Stromal cell of bone marrow (primary cell): ENCODE results near the gene TSC22D2.
"Not testable (repeated sequence)": the region's sequence is repeated elsewhere in the genome, so short reads cannot be mapped to it uniquely, and the experiment has no call there.

Source experiments
- DNase-seq: peaks from one replicate; pipeline ENCODE4 v3.0.0-alpha.2; 2012; ENCODE audit warnings: low read depth

Gene TSC22D2

GRCh38 chr3:150449169-150449721 lies 41.1 kb downstream of the TSC22D2 start:
- DNase-seq, result no peak

- DNase-seq, result no peak
These were observed 42.8 kb downstream of the TSC22D2 start for GRCh38 chr3:150450916-150451315.

- DNase-seq, result no peak
These were observed 43.4 kb downstream of the TSC22D2 start for GRCh38 chr3:150451329-150452048.

GRCh38 chr3:150453353-150453752 lies 45.3 kb downstream of the TSC22D2 start:
- DNase-seq, result no peak

- no peak for DNase-seq
These were observed 46.0 kb downstream of the TSC22D2 start for GRCh38 chr3:150454085-150454484.

GRCh38 chr3:150454622-150455021 lies 46.5 kb downstream of the TSC22D2 start:
- DNase-seq, result no peak

GRCh38 chr3:150455341-150455740 lies 47.2 kb downstream of the TSC22D2 start:
- DNase-seq, result no peak

GRCh38 chr3:150458001-150458400 lies 49.9 kb downstream of the TSC22D2 start:
- no peak for DNase-seq

- DNase-seq, result no peak
These were observed 52.4 kb downstream of the TSC22D2 start for GRCh38 chr3:150460484-150460883.

GRCh38 chr3:150461399-150461798 lies 53.3 kb downstream of the TSC22D2 start:
- no peak for DNase-seq

- DNase-seq, result no peak
These were observed 54.0 kb downstream of the TSC22D2 start for GRCh38 chr3:150462108-150462507.

- DNase-seq, result no peak
These were observed 56.6 kb downstream of the TSC22D2 start for GRCh38 chr3:150464684-150465083.

- no peak for DNase-seq
These were observed 59.3 kb downstream of the TSC22D2 start for GRCh38 chr3:150467381-150467780.

GRCh38 chr3:150469031-150469930 lies 61.2 kb downstream of the TSC22D2 start:
- peak; percentile 84 for DNase-seq

GRCh38 chr3:150469931-150470740 lies 62.0 kb downstream of the TSC22D2 start:
- no peak for DNase-seq

- DNase-seq, result no peak
These were observed 64.3 kb downstream of the TSC22D2 start for GRCh38 chr3:150472421-150472820.

GRCh38 chr3:150473161-150473560 lies 65.1 kb downstream of the TSC22D2 start:
- DNase-seq, result not testable (repeated sequence)

- no peak for DNase-seq
These were observed 71.3 kb downstream of the TSC22D2 start for GRCh38 chr3:150479370-150479769.

GRCh38 chr3:150480877-150481276 lies 72.8 kb downstream of the TSC22D2 start:
- DNase-seq, result no peak

GRCh38 chr3:150483226-150483625 lies 75.1 kb downstream of the TSC22D2 start:
- no peak for DNase-seq

- no peak for DNase-seq
These were observed 76.3 kb downstream of the TSC22D2 start for GRCh38 chr3:150484410-150484809.

- DNase-seq, result no peak
These were observed 80.8 kb downstream of the TSC22D2 start for GRCh38 chr3:150488867-150489266.
